NOMO-1 (cell line): ENCODE data around the gene POLE.

ENCODE experiments used
- DNase-seq, 2 experiments: peaks; one replicate each; lab custom pipeline; 2025; ENCODE audit not compliant: unreplicated experiment in 2 of 2; lab: John Stamatoyannopoulos, UW

POLE gene

DNA sequence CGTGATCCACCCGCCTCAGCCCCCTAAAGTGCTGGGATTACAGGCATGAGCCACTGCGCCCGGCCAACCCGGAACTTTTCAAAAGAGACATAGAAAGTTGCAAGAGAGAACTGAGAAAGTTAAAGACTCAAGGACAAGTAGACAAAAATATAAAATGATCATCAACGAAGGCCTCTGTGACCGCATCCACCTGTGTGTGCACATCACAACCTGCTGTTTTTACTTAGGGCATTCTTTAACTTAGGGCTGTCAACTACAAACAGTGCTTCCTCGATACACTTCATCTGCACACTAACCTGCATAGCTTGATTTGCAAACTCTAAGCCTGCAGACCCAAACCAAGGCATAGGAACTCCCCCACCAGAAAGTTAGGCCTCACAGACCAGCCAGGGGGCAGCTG lies 53.7 kb downstream of the POLE start:
- DNase-seq = no peak

DNA sequence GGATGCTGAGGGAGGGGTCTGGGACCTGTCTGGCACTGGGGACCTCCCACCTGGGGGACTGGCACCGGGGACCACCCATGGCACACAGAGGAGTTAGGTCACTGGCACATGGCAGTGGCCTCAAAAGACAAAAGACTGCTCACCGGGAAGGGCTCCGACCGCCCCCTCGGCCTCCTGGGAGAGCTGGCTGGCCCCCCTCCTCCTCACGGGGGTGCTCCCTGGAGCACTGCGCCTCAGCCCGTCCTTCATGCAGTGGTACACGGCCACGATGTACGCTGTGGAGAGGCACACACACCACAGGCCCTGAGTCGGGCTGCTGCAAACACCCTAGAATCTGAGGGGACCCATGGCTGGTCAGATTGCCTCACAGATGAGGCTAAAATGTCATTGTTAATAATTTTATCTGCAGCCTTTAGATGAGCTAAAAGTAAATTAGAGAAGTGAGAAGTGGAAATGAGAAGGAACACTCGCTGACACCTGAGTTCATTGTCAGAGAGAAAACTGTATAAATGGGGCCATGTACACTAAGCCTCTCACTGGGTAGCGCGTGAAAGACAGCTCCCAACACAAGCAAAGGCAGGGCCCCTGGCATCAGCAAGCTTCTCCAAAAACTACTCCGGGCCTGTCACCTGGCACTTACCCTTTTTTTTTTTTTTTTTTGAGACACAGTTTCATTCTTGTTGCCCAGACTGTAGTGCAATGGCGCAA lies 54.5 kb downstream of the POLE start:
- DNase-seq = no peak

- DNase-seq = no peak
These were observed 55.5 kb downstream of the POLE start for GRCh38 chr12:132631666-132632065.

GRCh38 chr12:132630672-132631071 lies 56.5 kb downstream of the POLE start:
- DNase-seq = no peak

DNA sequence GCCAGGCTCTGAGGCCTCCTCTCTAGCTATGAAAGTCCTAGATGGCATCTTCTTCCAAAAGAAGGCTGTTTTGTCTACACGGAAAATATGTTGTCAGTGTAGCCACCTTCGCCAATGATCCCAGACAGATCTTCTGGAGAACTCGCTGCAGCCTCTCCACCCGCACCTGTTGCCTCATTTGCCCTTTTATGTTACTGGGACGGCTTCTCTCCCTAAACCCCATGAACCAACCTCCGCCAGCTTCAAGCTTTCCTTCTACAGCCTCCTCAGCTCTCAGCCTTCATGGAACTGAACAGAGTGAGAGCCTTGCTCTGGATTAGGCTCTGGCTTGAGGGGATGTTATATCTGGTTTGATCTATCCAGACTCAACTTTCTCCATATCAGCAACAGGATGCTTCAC lies 57.8 kb downstream of the POLE start:
- DNase-seq = no peak

- no peak for DNase-seq
These were observed 61.3 kb downstream of the POLE start for GRCh38 chr12:132625731-132626430.

DNA sequence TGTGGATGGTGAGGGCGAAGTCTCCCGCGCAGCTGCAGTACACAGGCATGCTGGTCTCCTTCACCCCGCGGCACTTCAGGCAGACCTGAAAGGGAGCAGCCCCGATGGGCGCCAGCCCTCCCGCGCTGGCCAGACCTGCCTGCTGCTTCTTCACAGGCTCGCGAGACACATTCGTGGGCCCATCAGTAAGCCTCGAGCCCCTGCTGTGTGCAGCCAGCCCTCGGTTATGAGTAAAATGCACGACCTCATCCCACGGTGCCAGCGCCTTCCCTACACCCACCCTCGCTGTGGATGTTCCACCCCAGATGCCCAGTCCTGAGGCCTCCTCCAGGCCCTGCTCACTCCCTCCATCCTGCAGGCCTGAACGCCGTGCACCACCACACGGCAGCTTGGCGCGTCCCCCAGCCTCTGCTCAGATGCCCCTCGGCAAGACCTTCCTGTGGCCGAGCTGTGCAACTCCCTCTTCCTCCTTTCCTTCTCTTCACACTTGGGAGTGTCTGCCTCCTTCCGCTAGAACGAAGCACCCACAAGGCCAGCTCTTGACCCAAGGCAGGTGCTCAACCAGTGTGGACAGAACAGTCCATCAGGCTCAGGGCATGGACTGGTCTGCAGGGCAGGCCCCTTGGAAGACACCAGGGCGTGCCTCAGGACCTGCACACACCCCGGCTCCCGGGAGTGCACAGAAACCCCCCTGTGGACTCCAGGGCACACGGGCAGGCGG lies 62.1 kb downstream of the POLE start:
- DNase-seq = no peak

DNA sequence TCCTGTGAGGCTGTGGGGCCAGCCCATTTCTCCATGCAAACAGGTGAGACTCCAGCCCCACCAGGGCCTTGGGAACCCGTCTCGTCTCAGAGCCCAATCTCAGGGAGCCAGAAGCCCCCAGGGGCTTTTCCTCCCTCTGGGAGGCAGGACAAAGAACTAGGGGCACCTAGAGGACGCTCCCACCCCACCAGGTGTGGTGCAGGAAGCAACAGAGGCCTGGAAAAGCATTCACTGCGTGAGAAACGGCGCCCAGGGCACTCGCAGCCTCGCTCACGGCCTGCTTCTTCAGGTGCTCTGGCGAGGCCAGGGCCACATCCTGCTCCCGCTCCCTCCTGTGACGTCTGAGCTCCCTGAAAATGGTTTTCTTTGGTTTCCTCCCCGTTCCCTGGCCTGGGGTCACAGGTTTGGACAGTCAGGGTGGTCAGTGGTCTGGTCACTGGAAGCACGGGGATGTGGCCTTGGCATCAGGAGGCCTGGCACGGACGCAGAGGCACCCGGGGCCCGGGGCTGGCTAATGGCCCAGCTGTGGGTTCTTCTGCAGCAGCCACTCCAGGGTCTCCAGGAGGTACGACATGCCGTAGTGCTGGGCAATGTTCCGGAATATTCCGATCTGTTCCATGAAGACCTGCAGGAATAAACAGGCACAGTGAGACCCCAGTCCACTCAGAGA lies 62.8 kb downstream of the POLE start:
- no peak for DNase-seq

- no peak for DNase-seq
These were observed 63.9 kb downstream of the POLE start for GRCh38 chr12:132623072-132623869.

DNA sequence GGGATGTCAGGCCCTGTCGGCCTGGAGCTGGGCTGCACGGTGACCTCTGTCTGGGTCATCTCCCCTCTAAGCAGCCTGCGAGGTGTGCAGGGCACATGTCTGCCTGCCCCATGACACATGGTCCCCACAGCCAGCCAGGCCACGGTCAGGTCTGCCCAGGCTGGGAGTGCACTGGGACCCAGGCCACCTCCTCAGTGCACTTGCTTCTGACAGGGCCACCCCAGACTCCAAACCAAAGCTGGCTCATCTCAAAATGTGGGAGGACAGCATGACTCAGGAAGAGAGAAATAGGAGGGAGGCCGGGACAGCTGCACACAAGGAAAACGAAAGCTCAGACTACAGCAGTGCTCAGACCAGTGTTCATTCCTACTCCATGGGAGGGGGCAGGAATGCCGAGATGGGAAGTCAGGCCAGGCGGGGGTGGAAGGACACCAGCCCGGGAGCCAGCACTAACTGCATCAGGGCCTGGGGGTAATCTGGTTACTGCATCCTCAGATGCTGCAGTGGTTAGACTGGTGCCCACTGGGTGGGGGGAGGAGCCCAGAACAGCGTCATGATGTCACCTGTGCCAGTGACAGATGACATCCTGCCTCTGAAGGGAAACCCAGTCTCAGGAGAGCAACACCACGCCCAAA lies 64.6 kb downstream of the POLE start:
- DNase-seq = no peak

GRCh38 chr12:132621657-132622435 lies 65.3 kb downstream of the POLE start:
- DNase-seq = no peak

DNA sequence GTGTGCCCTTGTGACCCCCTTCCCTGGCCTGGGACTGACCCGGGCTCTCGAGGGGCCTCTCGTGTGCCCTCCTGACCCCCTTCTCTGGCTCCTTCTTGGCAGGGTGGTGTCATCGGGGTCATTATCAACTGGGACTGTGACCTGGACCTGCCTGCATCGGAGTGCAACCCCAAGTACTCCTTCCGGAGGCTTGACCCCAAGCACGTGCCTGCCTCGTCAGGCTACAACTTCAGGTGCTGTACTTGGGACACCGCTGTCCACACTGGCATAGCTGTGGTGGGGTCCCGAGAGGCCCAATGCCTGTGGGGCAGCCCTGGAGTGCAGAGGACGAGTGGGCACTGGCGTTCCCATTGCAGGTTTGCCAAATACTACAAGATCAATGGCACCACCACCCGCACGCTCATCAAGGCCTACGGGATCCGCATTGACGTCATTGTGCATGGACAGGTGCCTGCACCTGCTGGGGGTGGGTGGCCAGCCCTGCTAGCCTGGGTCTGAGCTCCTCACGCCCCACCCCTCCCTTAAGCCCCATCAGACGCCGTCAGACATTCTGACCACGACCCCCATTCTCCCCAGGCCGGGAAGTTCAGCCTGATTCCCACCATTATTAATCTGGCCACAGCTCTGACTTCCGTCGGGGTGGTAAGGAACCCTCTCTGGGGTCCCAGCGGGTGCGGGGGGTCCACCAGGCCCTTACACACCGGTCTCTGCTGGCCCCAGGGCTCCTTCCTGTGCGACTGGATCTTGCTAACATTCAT lies 66.1 kb downstream of the POLE start:
- DNase-seq = no peak

GRCh38 chr12:132620113-132620898 lies 66.8 kb downstream of the POLE start:
- no peak for DNase-seq

DNA sequence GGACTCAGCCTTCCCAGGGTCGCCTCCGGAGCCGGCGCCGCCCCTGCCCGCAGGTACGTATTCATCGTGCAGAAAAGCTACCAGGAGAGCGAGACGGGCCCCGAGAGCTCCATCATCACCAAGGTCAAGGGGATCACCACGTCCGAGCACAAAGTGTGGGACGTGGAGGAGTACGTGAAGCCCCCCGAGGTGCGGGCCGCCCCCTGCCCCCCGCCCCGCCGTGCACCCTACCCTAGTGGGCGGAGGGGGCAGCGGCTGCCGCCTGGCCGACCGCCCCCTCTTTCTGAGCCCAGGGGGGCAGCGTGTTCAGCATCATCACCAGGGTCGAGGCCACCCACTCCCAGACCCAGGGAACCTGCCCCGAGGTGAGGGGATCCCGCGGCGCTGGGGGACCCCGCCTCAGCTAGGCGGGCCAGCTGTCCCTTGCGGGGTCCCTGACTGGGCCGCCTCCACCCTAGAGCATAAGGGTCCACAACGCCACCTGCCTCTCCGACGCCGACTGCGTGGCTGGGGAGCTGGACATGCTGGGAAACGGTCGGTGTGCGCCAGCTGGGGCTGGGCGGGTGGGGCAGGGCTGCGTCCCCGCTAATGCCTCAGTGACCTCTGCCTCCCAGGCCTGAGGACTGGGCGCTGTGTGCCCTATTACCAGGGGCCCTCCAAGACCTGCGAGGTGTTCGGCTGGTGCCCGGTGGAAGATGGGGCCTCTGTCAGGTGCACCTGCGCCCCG lies 67.6 kb downstream of the POLE start:
- no peak for DNase-seq

DNA sequence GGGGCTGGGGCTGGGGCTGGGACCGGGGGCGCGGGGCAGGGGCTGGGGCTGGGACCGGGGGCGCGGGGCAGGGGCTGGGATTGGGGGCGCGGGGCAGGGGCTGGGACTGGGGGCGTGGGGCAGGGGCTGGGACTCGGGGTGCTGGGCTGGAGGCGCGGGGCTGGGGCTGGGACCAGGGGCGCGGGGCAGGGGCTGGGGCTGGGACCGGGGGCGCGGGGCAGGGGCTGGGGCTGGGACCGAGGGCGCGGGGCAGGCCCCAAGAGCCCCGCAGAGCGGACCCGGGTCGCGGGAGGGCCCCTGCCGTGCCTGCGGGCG lies 68.1 kb downstream of the POLE start:
- no peak for DNase-seq

DNA sequence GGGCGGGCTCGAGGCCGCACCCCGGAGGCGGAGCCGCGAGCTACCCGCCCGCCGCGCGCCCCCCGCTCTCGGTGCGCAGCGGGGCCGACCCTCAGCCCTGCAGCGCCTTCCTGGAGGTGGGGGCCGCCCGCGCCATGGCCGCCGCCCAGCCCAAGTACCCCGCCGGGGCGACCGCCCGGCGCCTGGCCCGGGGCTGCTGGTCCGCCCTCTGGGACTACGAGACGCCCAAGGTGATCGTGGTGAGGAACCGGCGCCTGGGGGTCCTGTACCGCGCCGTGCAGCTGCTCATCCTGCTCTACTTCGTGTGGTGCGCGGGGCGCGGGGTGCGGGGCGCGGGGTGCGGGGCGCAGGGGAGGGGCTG lies 68.5 kb downstream of the POLE start, which contains the start of gene P2RX2:
P2RX2 (plus strand) TSS at position 94 of the 361 bp plus-strand sequence; CDS start at position 135, 41 bp downstream.
- DNase-seq = no peak
